HEK293 (cell line): ENCODE data around the gene SPATA31E1.

Experiments used
- CTCF ChIA-PET: fragments of 350-600 bp; formaldehyde crosslinking; extraction: SDS; loops from one replicate; lab custom pipeline; 2021; ENCODE audit warnings: antibody characterized with exemption; lab: Yijun Ruan, JAX
- POLR2A ChIA-PET: fragments of 300-600 bp; formaldehyde crosslinking; extraction: SDS; loops from one replicate; lab custom pipeline; 2020; ENCODE audit warnings: antibody characterized with exemption, inconsistent platforms; lab: Yijun Ruan, JAX
- H3K27ac ChIP-seq: fragments of 200-500 bp; sonication (Bioruptor generic); 2 replicates; pipeline ENCODE4 v1.5.1; 2014; ENCODE audit warnings: low read depth, low read length, control low read depth, inconsistent platforms; ENCODE audit errors: extremely low read depth
- H3K36me3 ChIP-seq, 2 experiments: fragments of 200-500 bp in 1 of 2; sonication (Bioruptor generic) in 1 of 2; 1 replicate in 1 of 2; 2 replicates in 1 of 2; pipeline ENCODE4 v1.5.1; 2014 to 2017; ENCODE audit warnings: inconsistent platforms in 2 of 2, low read length in 2 of 2; ENCODE audit not compliant: control insufficient read depth in 2 of 2, insufficient read depth in 1 of 2
- H3K4me1 ChIP-seq: fragments of 200-500 bp; sonication (Bioruptor generic); 2 replicates; pipeline ENCODE4 v1.5.1; 2014; ENCODE audit warnings: mild to moderate bottlenecking, low read length, inconsistent platforms; ENCODE audit not compliant: control insufficient read depth, insufficient read depth
- H3K4me3 ChIP-seq: 2 replicates; pipeline ENCODE4 v1.5.1; 2011; ENCODE audit warnings: low read depth, mild to moderate bottlenecking, control low read depth, low read length, moderate library complexity
- H3K9me3 ChIP-seq: fragments of 200-500 bp; sonication (Bioruptor generic); 2 replicates; pipeline ENCODE4 v1.5.1; 2014; ENCODE audit warnings: low read depth, low read length, inconsistent platforms; ENCODE audit not compliant: control insufficient read depth, insufficient read depth
- IKZF3 ChIP-seq: fragments of 450-650 bp; IDR thresholded peaks from 2 replicates; pipeline ENCODE4 v1.5.0; 2018; ENCODE audit warnings: missing biosample characterization, mild to moderate bottlenecking, missing genetic modification characterization, moderate library complexity
- KLF16 ChIP-seq: fragments of 450-650 bp; formaldehyde crosslinking; IDR thresholded peaks from 2 replicates; pipeline ENCODE4 v1.5.1; 2017; ENCODE audit warnings: missing biosample characterization, missing genetic modification characterization
- PRDM4 ChIP-seq: fragments of 450-650 bp; formaldehyde crosslinking; IDR thresholded peaks from 2 replicates; pipeline ENCODE4 v1.5.1; 2017; ENCODE audit warnings: missing biosample characterization, missing genetic modification characterization
- TCF7L2 ChIP-seq: IDR thresholded peaks from 2 replicates; pipeline ENCODE4 v1.6.1; 2011; ENCODE audit warnings: low read depth, mild to moderate bottlenecking, inconsistent platforms, low read length, moderate library complexity, borderline replicate concordance
- ZBTB49 ChIP-seq: fragments of 450-650 bp; formaldehyde crosslinking; IDR thresholded peaks from 2 replicates; pipeline ENCODE4 v1.5.1; 2016; ENCODE audit warnings: missing biosample characterization, missing genetic modification characterization, low read depth
- ZNF114 ChIP-seq: fragments of 450-650 bp; formaldehyde crosslinking; IDR thresholded peaks from 2 replicates; pipeline ENCODE4 v1.5.0; 2017; ENCODE audit warnings: missing biosample characterization, missing genetic modification characterization
- ZNF132 ChIP-seq: fragments of 450-650 bp; formaldehyde crosslinking; IDR thresholded peaks from 2 replicates; pipeline ENCODE4 v1.5.1; 2017; ENCODE audit warnings: missing biosample characterization, missing genetic modification characterization, borderline replicate concordance
- ZNF174 ChIP-seq: fragments of 450-650 bp; formaldehyde crosslinking; IDR thresholded peaks from 2 replicates; pipeline ENCODE4 v1.5.0; 2017; ENCODE audit warnings: missing biosample characterization, mild to moderate bottlenecking, missing genetic modification characterization
- ZNF274 ChIP-seq, 2 experiments: fragments of 200-500 bp in 1 of 2; fragments of 450-650 bp in 1 of 2; sonication (Bioruptor generic) in 1 of 2; formaldehyde crosslinking in 1 of 2; IDR thresholded peaks; 2 replicates each; pipeline versions ENCODE4 v1.5.1 to v1.6.1; 2014 to 2016; ENCODE audit warnings: borderline replicate concordance in 1 of 2, inconsistent platforms in 1 of 2, low read length in 1 of 2, missing biosample characterization in 1 of 2, missing genetic modification characterization in 1 of 2
- ZNF280C ChIP-seq: fragments of 450-650 bp; formaldehyde crosslinking; IDR thresholded peaks from 2 replicates; pipeline ENCODE4 v1.5.1; 2016; ENCODE audit warnings: missing biosample characterization, missing genetic modification characterization
- ZNF426 ChIP-seq: fragments of 450-650 bp; formaldehyde crosslinking; IDR thresholded peaks from 2 replicates; pipeline ENCODE4 v1.5.1; 2017; ENCODE audit warnings: missing biosample characterization, missing genetic modification characterization, mild to moderate bottlenecking, inconsistent platforms, moderate library complexity
- ZNF529 ChIP-seq: fragments of 450-650 bp; formaldehyde crosslinking; IDR thresholded peaks from 2 replicates; pipeline ENCODE4 v1.5.1; 2017; ENCODE audit warnings: missing genetic modification characterization, missing biosample characterization; ENCODE audit not compliant: insufficient replicate concordance
- ZNF544 ChIP-seq: fragments of 450-650 bp; formaldehyde crosslinking; IDR thresholded peaks from 2 replicates; pipeline ENCODE4 v1.5.0; 2017; ENCODE audit warnings: missing biosample characterization, missing genetic modification characterization
- ZNF623 ChIP-seq: fragments of 450-650 bp; formaldehyde crosslinking; IDR thresholded peaks from 2 replicates; pipeline ENCODE4 v1.5.1; 2016; ENCODE audit warnings: missing biosample characterization, missing genetic modification characterization
- ZNF629 ChIP-seq: fragments of 450-650 bp; formaldehyde crosslinking; IDR thresholded peaks from 2 replicates; pipeline ENCODE4 v1.5.1; 2017; ENCODE audit warnings: missing biosample characterization, missing genetic modification characterization
- ZNF645 ChIP-seq: fragments of 450-650 bp; formaldehyde crosslinking; IDR thresholded peaks from 2 replicates; pipeline ENCODE4; 2016; ENCODE audit warnings: missing biosample characterization, missing genetic modification characterization
- ZNF658 ChIP-seq: fragments of 450-650 bp; formaldehyde crosslinking; IDR thresholded peaks from 2 replicates; pipeline ENCODE4; 2016; ENCODE audit warnings: missing biosample characterization, missing genetic modification characterization
- ZNF747 ChIP-seq: fragments of 450-650 bp; formaldehyde crosslinking; IDR thresholded peaks from 2 replicates; pipeline ENCODE4 v1.5.1; 2016; ENCODE audit warnings: missing biosample characterization, missing genetic modification characterization
- ZNF76 ChIP-seq: fragments of 450-650 bp; formaldehyde crosslinking; IDR thresholded peaks from 2 replicates; pipeline ENCODE4; 2016; ENCODE audit warnings: low read depth, missing biosample characterization, missing genetic modification characterization, borderline replicate concordance
- ZSCAN5A ChIP-seq: fragments of 450-650 bp; formaldehyde crosslinking; IDR thresholded peaks from 2 replicates; pipeline ENCODE4 v1.5.1; 2016; ENCODE audit warnings: missing biosample characterization, missing genetic modification characterization

The SPATA31E1 gene

GRCh38 chr9:87836536-87836935 lies 46.1 kb upstream of the SPATA31E1 start:
- TF ChIP-seq ZNF280C (tag by site-specific recombination) (no peak), ZNF174 (no peak), ZNF529 (no peak), ZNF274 (IDR thresholded peaks at IDR 0.05; ENCODE audit: low read length) (no peak), ZNF274 (tag by site-specific recombination; IDR thresholded peaks at IDR 0.05; ENCODE audit: borderline replicate concordance) (no peak), ZNF629 (tag by site-specific recombination) (no peak), ZSCAN5A (no peak), ZNF658 (tag by site-specific recombination) (no peak), ZBTB49 (tag by site-specific recombination) (no peak), PRDM4 (tag by site-specific recombination) (no peak), TCF7L2 (no peak), ZNF76 (tag by site-specific recombination) (no peak), ZNF623 (tag by site-specific recombination) (no peak), ZNF426 (tag by site-specific recombination) (no peak), ZNF132 (tag by site-specific recombination) (no peak), ZNF645 (tag by site-specific recombination) (no peak), ZNF544 (no peak), KLF16 (tag by site-specific recombination) (no peak), IKZF3 (tag by site-specific recombination) (no peak), ZNF114 (tag by site-specific recombination) (no peak), ZNF747 (tag by site-specific recombination) (no peak)
- no peak overlapping the region for H3K4me3 ChIP-seq
- H3K36me3 ChIP-seq: no peaks in the 10 kb centered on the region
- H3K4me1 ChIP-seq: no peaks in the 10 kb centered on the region
- no peaks in the 10 kb centered on the region for H3K9me3 ChIP-seq
- H3K27ac ChIP-seq: no peak overlapping the region
- ChIA-PET POLR2A (no interaction called here), CTCF (no interaction called here)
